Measurements from ENCODE around the gene HEXIM1.
A peak's percentile ranks its signal among the peaks of the same experiment; 100 is the strongest.

Gene HEXIM1

DNA sequence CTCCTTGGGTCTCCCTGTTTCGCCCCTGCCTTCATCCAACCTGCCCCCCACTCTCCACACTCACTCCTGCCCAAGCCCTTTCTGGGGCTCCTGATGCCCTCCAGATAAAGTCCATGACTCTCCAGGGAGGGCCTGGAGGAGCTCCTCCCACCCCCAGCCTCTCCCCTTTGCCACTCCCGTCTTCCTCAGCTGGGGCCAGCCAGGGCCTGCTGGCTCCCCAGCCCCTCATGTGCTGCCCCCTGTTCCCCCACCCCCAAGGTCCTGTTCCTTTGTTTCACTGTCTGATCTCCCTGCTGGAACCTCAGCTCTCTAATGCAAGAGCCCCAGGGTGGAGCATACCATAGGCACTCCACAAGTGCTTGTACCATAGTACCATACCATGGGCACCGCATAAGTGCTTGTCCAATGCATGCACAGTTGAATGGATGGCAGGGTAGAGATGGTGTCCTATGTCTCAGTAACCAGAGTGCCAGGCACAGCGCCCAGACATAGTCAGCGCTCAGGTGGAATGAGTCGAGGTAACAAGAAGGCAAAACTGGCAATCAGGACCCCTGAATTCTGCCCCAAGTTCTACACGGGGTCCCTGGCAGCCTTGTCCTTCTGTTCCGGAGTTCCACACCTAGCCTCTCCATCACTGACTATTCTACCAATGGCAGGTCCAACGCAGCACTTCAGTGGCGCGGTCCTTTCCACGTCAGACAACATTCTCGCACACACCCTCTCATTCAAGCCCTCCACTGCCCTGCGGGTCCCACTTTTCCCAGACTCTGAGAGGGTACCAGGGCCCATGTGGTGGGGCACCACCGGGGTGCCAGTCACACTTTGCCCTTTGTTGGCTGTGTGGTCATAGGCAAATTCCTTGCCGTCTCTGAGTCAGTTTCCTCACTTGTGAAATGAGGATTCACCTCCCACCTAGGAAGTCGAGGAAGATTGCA lies 17.3 kb upstream of the HEXIM1 start:
- no peak for DNase-seq

GRCh38 chr17:45131616-45132319 lies 16.5 kb upstream of the HEXIM1 start:
- DNase-seq = peak; percentile 60

DNA sequence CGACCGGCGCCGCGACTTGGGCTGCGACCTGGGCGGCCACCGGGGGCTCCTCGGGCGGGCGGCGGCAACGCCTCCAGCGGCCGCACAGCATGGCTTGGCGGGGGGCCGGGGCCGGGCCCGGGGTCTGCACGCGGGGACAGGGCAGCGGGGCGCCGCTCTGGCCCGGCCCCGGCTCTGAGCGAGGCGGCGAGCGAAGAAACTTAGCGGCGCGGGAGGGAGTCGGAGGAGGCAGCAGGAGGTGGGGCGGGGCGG lies 16.0 kb upstream of the HEXIM1 start, which contains the start of gene PLCD3:
PLCD3 (minus strand) TSS at position 196 of the 252 bp plus-strand sequence; CDS start at position 91, 105 bp downstream.
- no peak for DNase-seq

- peak; percentile 76 for DNase-seq
Observed at GRCh38 chr17:45132572-45133463, 15.5 kb upstream of the HEXIM1 start.

- DNase-seq = peak; percentile 97
Observed at GRCh38 chr17:45135192-45135977, 12.9 kb upstream of the HEXIM1 start, which contains the start of gene ACBD4. ACBD4 (plus strand) TSS chr17:45135687; CDS start chr17:45136145, 458 bp downstream.

DNA sequence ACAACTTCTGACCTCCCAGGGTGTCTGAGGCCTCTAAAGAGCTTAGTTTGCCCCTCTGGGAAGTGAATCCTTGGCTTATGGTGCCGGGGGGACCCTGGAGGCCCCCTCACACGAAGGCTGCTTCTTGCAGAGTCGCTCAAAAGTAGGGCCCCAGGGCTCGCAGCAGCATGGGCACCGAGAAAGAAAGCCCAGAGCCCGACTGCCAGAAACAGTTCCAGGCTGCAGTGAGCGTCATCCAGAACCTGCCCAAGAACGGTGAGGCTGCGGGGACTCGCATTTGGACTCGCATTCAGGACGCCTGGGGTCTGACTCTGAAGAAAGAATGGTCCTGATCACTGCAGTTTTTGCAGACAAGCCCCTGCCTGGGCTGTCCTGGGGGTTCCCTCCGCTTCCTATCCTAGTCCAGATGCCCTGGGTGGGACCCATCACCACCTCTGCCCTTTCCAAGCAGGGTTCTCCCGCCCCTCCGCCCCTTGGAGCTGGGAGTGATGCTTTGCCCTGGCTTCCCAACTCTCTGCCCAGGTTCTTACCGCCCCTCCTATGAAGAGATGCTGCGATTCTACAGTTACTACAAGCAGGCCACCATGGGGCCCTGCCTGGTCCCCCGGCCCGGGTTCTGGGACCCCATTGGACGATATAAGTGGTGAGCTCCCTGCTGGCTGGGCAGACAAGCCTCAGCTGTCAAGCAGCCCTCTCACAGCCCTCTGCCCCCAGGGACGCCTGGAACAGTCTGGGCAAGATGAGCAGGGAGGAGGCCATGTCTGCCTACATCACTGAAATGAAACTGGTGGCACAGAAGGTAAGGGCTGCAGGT lies 12.1 kb upstream of the HEXIM1 start:
- no peak for DNase-seq

DNA sequence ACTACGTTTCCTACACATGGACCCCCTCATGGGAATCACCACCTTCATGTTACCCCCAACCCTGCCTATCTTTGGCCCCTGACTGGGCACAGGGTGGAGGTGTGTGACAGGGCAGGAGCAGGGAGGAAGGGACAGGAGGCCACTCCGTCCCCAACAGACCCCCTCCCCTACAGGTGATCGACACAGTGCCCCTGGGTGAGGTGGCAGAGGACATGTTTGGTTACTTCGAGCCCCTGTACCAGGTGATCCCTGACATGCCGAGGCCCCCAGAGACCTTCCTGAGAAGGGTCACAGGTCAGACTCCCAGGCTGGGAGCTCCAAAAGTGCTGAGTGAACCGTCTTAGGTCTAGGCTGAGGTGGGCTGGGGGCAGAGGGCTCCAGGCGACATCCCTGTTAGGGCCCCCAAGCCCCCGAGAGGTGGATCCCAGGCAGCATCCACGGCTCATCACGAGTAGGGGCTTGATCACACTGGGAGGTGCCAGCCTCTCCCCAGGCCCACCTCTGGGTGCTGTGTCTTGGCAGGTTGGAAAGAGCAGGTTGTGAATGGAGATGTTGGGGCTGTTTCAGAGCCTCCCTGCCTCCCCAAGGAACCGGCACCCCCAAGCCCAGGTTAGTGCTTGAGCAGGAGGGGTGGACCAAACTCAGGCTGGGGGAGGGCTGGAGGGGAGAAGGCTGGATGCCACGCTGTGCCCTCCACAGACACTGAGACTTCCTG lies 11.3 kb upstream of the HEXIM1 start:
- no peak for DNase-seq

- no peak for DNase-seq
Observed at GRCh38 chr17:45137561-45138305, 10.5 kb upstream of the HEXIM1 start.

GRCh38 chr17:45138911-45139532 lies 9.3 kb upstream of the HEXIM1 start:
- no peak for DNase-seq

- no peak for DNase-seq
Observed at GRCh38 chr17:45139533-45139920, 8.7 kb upstream of the HEXIM1 start.

DNA sequence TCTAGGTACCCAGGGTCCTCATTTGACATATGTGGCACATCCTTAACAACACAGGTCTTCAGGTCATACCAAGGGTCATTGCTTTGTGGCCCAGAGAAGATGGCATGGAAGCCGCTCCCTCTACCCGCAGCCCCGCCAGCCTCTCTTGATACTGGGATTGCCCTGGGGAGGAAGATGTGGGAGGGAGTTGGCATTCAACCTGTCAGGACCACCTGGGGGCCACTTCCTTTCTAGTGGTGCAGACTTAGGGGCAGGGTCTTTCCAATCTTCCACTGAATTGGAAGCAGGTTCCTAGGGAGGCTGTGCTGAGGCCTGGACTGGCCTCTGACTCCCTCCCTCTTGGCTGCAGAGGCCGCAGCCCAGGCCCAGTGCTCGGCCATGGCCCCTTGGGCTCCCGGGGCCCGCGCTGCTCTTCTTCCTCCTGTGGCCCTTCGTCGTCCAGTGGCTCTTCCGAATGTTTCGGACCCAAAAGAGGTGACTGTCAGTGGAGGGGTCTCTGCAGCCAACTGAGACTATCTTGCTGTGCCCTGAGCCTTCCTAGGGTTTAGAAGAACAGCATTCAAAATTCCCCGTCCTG lies 5.1 kb upstream of the HEXIM1 start:
- DNase-seq = no peak

DNA sequence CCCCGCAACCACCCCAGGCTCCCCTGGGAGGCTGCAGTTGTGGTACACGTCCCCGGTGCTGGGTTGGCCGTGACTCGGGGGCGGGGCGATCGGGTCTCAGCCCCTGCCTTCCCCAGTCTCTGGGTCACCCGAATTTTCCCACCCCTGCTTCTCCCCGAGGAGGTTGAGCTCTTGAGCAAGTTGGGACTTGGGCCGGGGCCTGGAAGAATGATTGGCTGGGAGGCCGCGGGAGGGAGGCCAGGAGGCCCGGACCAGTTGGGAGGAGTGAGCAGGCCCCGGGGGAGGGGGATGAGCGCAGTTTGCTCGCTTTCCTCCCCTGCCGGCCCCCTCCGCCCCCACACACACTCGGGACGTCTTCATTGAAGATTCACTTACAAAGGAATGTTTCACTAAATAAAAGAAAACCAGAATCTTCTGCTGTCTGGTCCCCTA lies 4.5 kb upstream of the HEXIM1 start:
- no peak for DNase-seq

DNA sequence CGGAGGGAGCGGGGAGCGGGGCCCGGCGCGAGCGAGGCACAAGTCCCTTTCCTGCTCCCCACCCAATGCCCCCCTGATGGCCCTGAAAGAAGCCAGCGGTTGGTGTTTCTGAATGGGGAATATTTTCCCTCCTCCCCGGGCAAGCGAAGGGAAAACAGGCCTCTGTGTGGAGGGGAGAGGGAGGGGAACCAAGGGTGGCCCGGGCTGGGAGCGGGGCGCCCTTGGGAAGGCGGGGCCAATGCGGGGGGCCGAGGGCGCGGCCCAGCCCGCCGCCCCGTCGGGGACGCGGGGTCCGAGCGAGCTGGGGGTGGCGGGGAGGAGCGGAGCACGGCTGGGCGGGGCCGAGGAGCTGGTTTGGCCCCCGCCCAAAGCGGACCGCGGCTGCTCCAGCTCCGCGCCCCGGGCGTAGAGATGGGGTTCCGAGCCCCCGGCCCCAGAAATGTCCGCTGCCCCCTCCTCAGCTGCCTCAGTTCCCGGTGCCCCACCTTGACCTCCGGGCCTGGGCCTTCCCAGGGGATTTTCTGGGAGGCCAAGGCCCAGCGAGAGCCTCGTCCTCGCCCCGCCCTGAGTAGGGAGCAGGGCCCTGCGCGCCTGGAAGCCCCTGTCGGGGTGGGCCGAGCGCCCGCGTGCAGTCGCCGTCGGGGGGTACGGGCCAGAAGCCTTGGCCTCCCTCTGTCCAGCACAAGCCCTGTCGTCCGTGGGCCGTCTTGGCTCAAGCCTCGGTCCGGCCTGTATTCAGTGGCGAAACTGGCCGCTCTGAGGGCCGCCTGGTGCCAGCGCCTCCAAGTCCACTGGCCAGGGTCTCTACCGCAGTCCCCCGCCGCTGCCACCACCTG lies 3.9 kb upstream of the HEXIM1 start:
- DNase-seq = no peak

GRCh38 chr17:45145035-45145389 lies 3.3 kb upstream of the HEXIM1 start:
- no peak for DNase-seq

DNA sequence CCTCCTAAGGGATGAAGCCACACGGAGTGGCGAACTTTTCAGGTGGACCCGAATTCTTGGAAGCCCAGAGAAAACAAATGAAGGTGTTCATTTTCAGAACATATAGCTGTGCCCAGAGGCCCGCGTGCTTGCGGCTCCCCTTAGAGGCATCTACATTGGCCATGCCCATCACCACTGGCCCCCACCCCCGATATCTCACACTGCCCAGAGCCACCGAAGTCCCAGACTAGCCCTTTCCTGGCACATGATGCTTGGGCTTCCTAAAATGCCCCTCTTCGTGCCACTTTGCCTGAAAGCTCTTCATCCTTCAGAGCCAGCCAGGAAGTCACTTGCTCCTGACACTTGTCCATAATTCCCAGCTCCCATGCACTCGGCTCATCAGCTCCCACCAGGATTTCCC lies 2.1 kb upstream of the HEXIM1 start:
- no peak for DNase-seq

GRCh38 chr17:45146592-45146889 lies 1.7 kb upstream of the HEXIM1 start:
- DNase-seq = no peak

DNA sequence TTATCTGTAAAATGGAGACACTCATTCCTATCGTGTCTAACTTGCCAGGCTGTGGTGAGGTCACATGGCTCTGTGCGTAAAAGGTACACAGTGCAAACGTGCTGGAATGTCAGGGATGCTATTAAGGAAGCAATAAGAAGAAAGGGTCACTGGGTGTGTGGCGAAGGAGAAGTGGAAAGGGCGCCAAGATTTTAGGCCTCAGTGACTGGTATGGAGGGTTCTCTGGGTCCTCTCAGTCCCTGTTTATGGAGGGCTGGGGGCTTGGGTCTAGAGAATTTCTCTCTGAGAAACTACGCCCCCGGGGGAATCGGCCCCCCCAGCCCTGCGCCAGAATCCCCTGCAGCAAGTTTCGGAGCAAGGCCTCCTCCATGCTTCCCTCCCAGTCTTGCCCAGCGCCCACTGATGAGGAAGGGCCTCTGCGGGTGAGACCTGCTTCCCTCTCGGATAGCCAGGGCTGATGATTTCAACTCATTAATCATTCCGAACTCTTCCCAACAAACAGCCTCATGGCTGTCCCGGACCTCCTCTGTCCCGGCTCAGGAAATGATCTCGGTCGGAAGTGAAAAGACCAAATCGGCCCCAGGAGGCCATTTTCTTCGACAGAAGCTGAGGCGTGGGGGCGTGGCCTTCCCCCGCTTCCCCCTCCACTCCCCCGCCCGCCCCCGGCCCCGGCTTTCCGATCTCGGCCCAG lies 1.2 kb upstream of the HEXIM1 start:
- no peak for DNase-seq
